Fibroblast of skin of scalp (primary cell): Measurements from ENCODE around the gene TGFB2.

Experiments
- DNase-seq: peaks from one replicate; pipeline ENCODE4 v3.0.0-alpha.2; 2013

Gene TGFB2

DNA sequence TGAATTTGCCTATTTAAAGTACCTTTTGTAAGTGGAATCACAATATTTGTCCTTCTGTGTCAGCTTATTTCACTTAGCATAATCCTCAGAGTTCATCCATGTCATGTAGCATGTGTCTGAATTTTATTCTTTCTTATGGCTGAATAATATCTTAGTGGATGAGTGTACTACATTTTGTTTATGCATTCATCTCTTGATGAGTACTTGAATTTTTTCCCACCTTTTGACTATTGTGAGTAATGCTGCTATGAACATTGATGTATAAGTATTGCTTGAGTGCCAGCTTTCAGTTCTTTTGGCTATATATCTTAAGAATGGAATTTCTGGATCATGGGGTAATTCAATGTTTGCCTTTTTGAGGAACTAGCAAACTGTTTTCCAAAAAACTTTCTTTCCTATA is 84.2 kb downstream of the TGFB2 start:
- DNase-seq, result no peak

DNA sequence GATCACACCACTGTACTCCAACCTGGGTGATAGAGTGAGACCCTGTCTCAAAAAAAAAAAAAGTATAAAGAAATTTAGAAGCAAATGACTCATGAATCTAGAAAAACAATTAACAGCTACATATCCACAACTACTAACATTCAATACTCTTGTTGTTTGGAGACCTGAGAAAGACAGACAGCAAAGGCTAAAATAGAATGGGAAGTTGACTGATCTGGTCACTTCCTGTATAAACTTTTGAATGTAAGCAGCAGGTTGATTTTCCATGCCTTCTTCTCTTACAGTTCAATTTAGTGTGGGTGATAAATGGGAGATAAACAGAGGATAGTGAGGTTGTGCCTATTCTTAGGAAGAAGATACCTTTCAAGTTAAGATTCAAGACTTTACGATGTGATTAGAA is 85.2 kb downstream of the TGFB2 start:
- DNase-seq, result no peak

DNA sequence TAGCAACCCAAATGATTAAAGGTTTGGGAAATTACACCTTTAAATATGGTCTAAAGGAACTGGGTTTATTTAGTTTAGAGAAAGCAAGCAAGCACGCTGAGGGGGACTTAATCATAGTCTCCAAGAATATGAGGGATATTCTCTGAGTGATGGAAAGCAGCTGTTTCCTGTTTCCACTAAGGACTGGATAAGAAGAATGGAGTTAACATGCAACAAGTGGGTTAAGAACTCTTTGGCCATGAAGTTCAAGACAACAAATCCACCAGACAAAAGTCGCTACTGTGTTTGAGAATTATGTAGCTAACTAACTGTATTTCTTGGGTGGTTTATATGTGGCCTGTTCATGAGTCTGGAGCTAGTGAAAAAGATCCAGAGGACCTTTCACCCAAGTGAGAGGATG is 85.7 kb downstream of the TGFB2 start:
- DNase-seq, result peak; percentile 20

DNA sequence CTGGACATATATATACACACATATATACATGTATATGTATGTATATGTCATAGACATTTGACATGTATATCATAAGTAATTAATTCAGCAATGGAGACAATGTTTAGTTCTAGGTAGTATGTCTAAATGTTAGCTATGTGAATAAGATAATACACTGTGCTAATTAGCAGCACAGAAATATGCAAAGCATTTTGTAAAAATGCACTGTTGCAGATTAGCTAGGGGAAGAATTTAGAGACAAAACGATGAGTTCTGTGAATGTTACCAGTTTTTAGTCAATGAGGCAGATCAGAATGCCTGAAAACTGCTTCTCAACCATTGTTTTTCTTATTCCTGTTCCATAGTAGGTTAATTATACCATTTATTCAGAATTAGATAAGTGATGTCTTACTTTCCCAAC is 86.3 kb downstream of the TGFB2 start:
- no peak for DNase-seq

DNA sequence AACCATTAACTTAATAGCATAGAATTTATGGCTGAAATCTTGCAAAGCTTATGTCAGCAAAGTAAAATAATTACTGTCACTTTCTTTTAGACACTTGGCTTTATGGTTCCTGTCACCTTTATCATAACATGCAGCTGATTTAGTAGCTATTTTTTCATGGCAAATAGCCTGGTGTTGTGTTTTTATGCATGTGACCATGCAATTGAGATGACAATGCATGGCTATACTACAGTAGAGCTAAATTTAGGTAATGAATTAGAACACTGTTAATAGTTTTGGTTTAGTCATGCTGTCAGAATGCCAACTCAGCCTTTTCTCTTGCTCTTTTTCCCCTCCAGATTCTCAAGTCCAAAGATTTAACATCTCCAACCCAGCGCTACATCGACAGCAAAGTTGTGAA is 88.6 kb downstream of the TGFB2 start:
- DNase-seq, result peak; percentile 43

- no peak for DNase-seq
These were observed 90.4 kb downstream of the TGFB2 start for GRCh38 chr1:218435528-218435927.

- no peak for DNase-seq
These were observed 91.2 kb downstream of the TGFB2 start for GRCh38 chr1:218436346-218436745.

DNA sequence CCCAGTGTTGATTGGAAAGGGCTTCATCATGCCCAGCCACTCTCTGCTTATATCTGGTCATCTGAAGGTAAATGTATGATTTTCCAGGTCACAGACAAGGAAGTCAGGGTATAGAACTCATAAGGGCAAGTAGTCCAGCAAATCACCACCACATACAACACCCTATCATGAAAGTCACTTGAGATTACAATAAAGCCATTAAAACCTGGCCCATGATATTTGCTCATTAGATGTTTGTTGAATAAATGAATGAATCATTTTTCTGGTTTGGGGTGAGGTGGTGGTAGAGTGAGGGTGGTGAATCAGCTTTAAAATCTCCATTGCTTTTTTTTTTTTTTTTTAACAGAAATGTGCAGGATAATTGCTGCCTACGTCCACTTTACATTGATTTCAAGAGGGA is 91.9 kb downstream of the TGFB2 start:
- DNase-seq, result no peak

DNA sequence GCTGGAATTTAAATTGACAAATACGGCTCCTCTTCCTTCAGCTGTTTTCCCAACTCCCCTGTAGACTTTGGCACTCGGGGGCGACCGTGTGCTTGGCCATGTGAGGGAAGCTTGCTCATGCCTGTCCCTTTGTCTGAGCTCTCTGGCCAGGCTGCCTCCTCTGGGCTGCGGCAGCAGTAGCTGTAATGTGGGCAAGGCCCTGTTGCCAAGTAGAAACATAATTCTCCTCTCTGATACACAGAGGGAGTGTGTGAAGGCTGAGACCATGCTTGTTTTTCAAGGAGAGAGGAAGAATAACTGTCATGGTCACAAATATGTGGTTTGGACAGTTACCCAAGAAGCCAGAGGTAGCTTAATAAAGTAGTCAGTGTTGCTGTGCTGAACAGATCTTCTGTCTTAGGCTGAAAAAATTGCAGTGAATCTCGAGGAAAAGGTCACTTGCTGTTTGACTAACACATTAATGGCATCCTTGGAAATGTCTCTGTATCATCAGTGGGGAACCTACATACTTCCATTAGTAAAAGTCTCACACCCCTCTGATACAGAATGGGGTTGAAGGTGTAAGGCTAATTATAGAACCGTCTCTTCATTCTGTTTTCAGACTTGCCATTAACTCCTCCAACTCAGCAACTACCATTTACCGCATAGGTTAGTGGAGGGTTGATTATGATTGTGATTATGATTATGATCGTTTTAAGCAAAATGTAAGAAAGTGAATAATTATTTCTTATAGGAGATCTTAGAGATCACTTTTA is 94.6 kb downstream of the TGFB2 start:
- peak; percentile 25 for DNase-seq

GRCh38 chr1:218443255-218443654 is 98.1 kb downstream of the TGFB2 start:
- DNase-seq, result no peak

- DNase-seq, result no peak
These were observed 99.0 kb downstream of the TGFB2 start for GRCh38 chr1:218444173-218444572.

- DNase-seq, result no peak
These were observed 99.5 kb downstream of the TGFB2 start for GRCh38 chr1:218444588-218444987.

DNA sequence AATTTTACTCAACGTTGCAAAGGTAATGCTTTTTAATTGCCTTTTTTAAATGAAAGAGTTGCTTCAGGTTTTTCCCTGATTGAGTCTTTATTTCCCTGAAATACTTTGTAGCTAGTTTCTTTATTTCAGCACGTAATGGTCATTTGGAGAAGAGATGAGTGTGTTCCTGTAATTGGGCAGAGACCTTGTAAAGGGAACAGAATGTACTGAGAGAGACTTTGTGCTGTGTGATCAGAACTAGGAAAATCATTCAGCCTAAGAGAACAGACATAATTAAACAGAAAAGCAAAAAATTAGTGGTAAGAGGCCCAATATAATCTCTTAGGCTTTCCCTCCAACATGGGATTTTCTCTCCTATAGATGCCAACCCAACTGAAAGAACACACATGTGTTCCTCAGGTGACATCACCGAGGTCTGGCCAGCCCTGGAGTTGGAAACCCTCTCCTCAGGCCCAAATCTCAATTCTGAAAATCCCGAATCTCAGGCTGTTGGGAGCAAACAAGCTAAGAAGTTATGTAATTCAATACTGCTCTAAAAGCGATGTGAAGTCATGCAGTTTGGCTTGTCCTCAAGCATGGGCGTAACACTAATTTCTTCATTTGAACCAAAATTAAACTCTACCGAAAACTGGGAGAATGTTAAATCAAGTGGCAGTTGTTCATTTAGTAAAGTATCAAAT is 102.0 kb downstream of the TGFB2 start:
- DNase-seq, result no peak

- no peak for DNase-seq
These were observed 106.3 kb downstream of the TGFB2 start for GRCh38 chr1:218451415-218451814.

- DNase-seq, result no peak
These were observed 109.7 kb downstream of the TGFB2 start for GRCh38 chr1:218454700-218455282.

- DNase-seq, result no peak
These were observed 111.3 kb downstream of the TGFB2 start for GRCh38 chr1:218456444-218456843.

DNA sequence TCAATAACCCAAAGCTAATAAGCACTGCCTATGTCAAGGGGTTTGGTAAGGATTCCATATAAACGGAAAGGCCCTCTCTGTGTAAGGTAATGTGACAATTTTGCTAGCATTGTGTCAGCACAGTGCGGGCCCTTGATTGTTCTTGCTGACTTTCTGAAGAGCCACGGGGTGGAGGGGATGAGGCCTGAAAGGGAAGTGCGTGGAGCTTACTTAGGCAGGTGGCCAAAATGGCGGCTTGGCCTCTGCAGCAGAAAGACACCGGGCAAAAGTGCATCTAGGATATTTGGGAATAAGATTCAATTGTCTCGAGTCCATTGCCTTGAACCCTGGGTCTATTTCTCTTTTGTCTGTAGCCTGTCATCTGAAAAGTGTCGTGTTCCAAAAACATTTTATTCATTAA is 114.3 kb downstream of the TGFB2 start:
- no peak for DNase-seq

- DNase-seq, result peak; percentile 96
These were observed 115.0 kb downstream of the TGFB2 start for GRCh38 chr1:218459878-218460711.

- DNase-seq, result no peak
These were observed 116.2 kb downstream of the TGFB2 start for GRCh38 chr1:218461351-218461750.

DNA sequence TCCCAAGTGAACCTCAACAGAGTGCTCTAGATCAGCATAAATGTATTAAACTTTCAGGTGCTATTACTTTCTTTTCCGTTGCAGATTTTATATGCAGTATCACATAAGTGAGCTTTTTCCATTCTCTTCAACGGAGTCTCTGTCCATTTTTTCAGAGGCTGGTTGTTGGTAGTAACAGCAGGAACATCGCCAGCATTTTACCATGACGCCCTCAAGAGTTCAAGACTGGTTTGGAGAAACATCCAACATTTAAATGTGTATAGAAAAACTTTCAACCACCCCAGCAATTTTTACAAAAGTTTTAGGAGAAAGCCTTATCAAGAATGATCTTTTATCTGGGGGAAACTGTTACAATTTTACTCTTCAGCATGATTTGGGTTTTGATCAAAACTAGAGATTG is 117.0 kb downstream of the TGFB2 start:
- DNase-seq, result no peak

- DNase-seq, result no peak
These were observed 117.5 kb downstream of the TGFB2 start for GRCh38 chr1:218462587-218462986.

DNA sequence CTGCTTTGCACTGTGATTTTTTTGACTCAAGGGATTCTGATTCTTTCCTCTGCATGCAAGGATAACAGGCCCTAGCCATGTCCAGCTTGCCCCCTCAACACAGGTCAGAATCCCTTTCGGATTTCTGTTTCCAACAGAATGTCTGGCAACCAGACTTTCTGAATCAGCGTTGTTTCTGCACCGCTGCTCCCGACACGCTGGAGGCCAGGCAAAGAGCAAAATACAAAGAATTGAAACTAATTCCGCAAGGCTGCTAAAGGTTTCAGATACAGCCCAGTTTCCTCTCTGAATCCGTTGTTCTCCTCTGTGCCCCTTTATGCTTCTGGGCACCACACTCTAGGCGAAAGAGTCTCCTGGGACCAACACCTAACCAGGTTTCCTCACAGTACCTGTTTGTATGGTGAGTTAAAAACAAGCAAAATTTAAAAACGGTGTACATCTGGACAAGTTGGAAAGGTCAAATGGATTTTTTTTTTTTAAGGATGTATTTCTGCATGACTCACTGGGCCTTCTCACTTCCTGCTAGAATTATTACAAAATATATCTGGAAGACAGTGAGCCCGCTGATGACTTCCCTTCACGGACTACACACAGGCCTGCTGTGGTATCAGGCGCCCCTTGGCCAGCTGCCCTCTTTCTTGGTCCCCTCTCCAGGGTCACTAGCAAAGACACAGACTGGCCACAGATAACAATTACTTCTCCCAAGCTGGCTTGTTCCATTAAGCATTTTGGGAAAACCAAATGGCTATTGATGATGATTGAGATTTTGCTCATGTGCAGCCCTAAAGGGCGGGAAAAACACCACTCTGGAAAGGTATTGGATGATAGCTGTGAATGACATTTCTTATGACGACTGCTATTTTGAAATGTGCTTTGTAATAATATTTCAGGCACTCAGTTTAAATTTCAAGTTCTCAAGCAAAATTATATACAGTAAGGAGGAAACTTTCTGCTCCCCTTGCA is 118.3 kb downstream of the TGFB2 start:
- DNase-seq, result peak; percentile 68
